RPMI8226 (cell line): ENCODE measurements around the gene GPC2.
"Not testable (repeated sequence)": the region's sequence is repeated elsewhere in the genome, so short reads cannot be mapped to it uniquely, and the experiment has no call there.

ENCODE experiments used
- DNase-seq: peaks from one replicate; pipeline ENCODE4 v3.0.0-alpha.2; 2015

Gene GPC2

GRCh38 chr7:100177045-100178001, at the start of gene GPC2, which contains the start of gene STAG3:
GPC2 (minus strand) TSS chr7:100177381; CDS start chr7:100177199, 182 bp downstream.
STAG3 (plus strand) TSS chr7:100177918; CDS start chr7:100180557, 2,639 bp downstream.
- DNase-seq: peak; percentile 99

GRCh38 chr7:100224891-100225290, 47.7 kb upstream of the GPC2 start:
- not testable (repeated sequence) for DNase-seq

- DNase-seq: not testable (repeated sequence)
Observed at GRCh38 chr7:100223376-100223927, 46.3 kb upstream of the GPC2 start.

- no peak for DNase-seq
Observed at GRCh38 chr7:100222445-100223132, 45.4 kb upstream of the GPC2 start.

- no peak for DNase-seq
Observed at GRCh38 chr7:100221767-100222444, 44.7 kb upstream of the GPC2 start.

GRCh38 chr7:100221231-100221718, 44.1 kb upstream of the GPC2 start:
- peak; percentile 89 for DNase-seq

GRCh38 chr7:100220586-100221230, 43.5 kb upstream of the GPC2 start:
- no peak for DNase-seq

- not testable (repeated sequence) for DNase-seq
Observed at GRCh38 chr7:100219801-100220585, 42.8 kb upstream of the GPC2 start, which contains the start of gene PVRIG. PVRIG (plus strand) TSS chr7:100219949; CDS start chr7:100219971, 22 bp downstream.

GRCh38 chr7:100219271-100219737, 42.1 kb upstream of the GPC2 start:
- DNase-seq: no peak

GRCh38 chr7:100217934-100218333, 40.8 kb upstream of the GPC2 start:
- peak; percentile 45 for DNase-seq

GRCh38 chr7:100215895-100216294, 38.7 kb upstream of the GPC2 start:
- no peak for DNase-seq

- DNase-seq: not testable (repeated sequence)
Observed at GRCh38 chr7:100214356-100214755, 37.2 kb upstream of the GPC2 start.

- no peak for DNase-seq
Observed at GRCh38 chr7:100213672-100214071, 36.5 kb upstream of the GPC2 start.

- DNase-seq: no peak
Observed at GRCh38 chr7:100212631-100213286, 35.6 kb upstream of the GPC2 start.

GRCh38 chr7:100211342-100211780, 34.2 kb upstream of the GPC2 start:
- DNase-seq: no peak

GRCh38 chr7:100210805-100211204, 33.6 kb upstream of the GPC2 start:
- DNase-seq: no peak

GRCh38 chr7:100209493-100209892, 32.3 kb upstream of the GPC2 start:
- no peak for DNase-seq

GRCh38 chr7:100208911-100209408, 31.8 kb upstream of the GPC2 start:
- DNase-seq: peak; percentile 88

- DNase-seq: no peak
Observed at GRCh38 chr7:100204454-100204853, 27.3 kb upstream of the GPC2 start.

- DNase-seq: no peak
Observed at GRCh38 chr7:100200693-100201092, 23.5 kb upstream of the GPC2 start.
